HG02623 (cell line): ENCODE results near the gene RORC.
"Not testable (repeated sequence)": the region's sequence is repeated elsewhere in the genome, so short reads cannot be mapped to it uniquely, and the experiment has no call there.

ENCODE experiments used
- ATAC-seq: cut with Tn5 transposase; IDR thresholded peaks from one replicate; pipeline ENCODE4 v1.9.1; 2021; ENCODE audit warnings: moderate library complexity; ENCODE audit not compliant: unreplicated experiment

The RORC gene

DNA sequence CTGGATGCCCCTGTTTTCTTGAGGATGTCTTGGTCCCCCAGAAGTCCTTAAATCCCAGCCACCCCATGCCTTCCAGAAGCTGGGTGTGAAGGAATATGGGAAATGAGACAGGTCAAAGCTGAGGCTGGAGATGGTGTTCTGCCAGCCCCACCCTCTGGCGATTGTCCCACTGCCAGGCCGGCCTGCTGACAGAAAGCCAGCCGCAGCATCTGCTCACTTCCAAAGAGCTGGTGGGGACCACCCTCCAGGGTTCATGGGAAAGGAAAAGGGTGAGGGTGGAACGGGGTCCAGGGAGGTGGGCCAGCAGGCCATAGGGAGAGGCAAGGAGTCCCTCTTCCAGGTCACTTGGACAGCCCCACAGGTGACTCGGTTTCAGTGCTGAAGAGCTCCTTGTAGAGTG, 24.5 kb downstream of the RORC start:
- no peak for ATAC-seq

GRCh38 chr1:151806170-151806569, 25.4 kb downstream of the RORC start:
- ATAC-seq = no peak

DNA sequence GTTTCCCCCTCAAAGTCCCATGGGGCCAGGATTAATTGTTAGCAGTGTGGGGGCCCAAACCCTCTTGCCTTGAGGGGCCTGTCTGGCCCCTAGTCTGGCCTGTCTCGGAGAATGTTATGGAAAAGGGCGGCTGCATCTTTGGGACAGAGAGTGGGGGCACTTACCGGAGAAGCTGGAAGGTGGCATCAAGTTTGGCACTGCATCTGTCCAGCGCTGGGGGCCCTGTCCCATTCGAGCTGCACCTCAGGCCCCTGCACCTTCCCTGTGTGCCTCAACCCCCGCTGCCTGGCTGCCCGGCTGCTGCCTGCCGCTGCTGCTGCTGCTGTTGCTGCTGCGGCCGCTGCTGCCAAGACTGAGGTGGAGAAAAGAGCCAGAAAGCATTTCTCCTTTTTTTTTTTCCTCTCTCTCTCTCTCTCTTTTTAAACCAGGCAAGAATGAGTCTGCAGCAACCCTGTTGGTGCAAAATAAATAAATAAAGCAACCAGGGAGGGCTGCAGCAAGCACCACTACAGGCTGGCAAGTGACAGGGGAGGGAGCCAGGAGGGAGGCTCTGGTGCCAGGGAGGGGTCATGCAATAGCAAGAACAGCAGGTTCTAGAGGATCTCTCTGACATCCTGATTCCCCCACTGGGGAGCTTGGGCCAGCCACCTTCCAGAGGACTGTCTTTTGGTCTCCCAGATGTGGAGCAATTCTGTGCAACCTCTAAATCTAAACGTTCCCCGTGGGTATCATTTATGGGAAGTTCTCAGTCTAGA, 26.4 kb downstream of the RORC start, which contains the start of gene LINGO4:
LINGO4 (minus strand) TSS at position 354 of the 755 bp plus-strand sequence. CDS start 2,715 bp downstream, outside the sequence.
- no peak for ATAC-seq

GRCh38 chr1:151803915-151804314, 27.7 kb downstream of the RORC start:
- no peak for ATAC-seq

GRCh38 chr1:151803164-151803563, 28.4 kb downstream of the RORC start:
- no peak for ATAC-seq

- no peak for ATAC-seq
Observed at GRCh38 chr1:151802372-151802771, 29.2 kb downstream of the RORC start.

GRCh38 chr1:151801846-151802245, 29.8 kb downstream of the RORC start:
- ATAC-seq = no peak

- ATAC-seq = no peak
Observed at GRCh38 chr1:151801310-151801820, 30.2 kb downstream of the RORC start.

- ATAC-seq = no peak
Observed at GRCh38 chr1:151800830-151801229, 30.8 kb downstream of the RORC start.

DNA sequence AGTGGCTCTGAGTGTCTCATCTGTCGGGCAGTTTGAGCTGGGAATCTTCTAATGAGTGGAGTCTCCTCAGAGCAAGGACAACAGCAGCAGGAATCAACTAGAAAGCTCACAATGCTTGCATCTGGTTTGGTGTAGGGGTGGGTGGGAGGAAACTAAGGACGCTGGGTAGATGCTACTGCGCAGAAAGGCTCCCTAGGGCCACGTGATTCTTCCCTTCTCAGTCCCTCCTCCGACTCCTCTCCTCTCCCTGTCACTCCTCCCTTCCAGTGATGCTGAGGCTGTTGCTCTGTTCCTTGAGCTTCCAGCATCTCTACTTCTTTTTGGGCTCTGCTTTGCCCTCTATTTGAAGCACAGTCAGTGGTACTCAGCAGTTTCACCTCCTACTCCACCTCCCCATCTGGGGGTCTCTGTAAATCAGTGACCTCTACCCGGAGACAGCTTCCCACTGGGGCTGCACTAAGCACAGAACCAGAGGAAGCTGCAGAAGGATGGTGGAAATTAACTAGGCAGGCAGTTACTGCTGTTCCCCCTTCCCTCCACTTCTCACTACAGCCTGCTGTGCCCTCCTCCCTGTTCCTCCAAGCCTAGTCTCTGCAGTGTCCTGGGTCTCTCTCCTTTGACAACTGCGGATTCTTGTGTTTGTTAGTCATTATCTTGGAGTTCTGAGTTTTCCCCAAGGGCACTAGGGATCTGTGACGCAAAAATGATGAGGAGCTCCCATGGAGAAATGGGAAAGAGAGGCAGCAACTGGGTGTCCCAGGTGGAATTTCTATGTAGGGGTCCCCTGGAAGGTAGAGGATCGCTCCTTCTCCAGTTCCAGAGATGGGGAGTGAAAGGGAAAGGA, 32.2 kb downstream of the RORC start:
- no peak for ATAC-seq

GRCh38 chr1:151798571-151798970, 33.0 kb downstream of the RORC start:
- ATAC-seq = no peak

- ATAC-seq = peak; percentile 10
Observed at GRCh38 chr1:151790940-151791651, 40.5 kb downstream of the RORC start.

- peak; percentile 91 for ATAC-seq
Observed at GRCh38 chr1:151790071-151790939, 41.3 kb downstream of the RORC start, which contains the start of gene TDRKH. TSS of gene TDRKH (minus strand) at chr1:151790500. CDS start at chr1:151783022, 7,478 bp downstream.

DNA sequence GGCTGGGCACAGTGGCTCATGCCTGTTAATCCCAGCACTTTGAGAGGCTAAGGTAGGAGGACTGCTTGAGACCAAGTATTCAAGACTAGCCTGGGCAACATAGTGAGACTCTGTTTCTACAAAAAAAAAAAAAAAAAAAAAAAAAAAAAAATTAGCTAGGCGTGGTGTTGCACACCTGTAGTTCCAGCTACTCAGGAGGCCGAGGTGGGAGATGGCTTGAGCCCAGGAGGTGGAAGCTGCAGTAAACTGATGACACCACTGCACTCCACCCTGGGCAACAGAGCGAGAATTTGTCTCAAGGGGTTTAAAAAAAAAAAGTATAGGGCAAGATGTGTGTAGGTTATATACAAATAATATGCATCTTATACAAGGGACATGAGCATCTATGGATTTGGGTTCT, 43.9 kb downstream of the RORC start:
- no peak for ATAC-seq

DNA sequence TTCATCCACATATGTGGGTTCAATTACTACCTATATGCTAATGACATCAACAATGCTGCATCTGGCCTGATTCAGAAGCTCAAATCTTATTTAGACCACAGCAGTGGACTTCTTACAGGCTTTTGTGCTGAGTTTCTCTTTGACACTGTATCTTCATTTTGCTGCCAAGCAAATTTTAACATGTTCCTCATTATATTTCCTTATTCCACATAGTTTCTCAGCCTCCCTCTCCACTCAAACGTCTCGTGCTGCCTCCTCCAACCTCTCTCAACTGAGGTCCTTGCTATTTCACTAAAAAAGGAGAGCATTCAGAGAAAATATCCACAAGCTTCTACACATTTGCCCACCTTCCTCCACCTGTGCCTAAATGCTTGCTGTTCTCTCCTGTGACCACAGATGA, 47.8 kb downstream of the RORC start:
- ATAC-seq = no peak

- no peak for ATAC-seq
Observed at GRCh38 chr1:151782741-151783140, 48.9 kb downstream of the RORC start.

DNA sequence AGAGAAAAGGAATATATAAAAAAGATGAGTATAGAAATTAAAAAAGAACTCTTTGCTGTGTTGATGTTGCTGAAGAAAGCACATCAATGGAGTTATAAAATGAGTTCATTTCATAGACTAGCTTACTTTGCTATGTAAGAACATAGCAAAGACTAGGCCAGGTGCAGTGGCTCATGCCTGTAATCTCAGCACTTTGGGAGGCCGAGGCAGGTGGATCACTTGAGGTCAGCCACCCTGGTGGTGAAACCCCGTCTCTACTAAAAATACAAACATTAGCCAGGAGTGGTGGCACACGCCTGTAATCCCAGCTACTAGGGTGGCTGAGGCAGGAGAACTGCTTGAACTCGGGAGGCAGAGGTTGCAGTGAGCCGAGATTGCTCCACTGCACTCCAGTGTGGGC, 49.6 kb downstream of the RORC start:
- not testable (repeated sequence) for ATAC-seq

- ATAC-seq = not testable (repeated sequence)
Observed at GRCh38 chr1:151780736-151781135, 50.9 kb downstream of the RORC start.

DNA sequence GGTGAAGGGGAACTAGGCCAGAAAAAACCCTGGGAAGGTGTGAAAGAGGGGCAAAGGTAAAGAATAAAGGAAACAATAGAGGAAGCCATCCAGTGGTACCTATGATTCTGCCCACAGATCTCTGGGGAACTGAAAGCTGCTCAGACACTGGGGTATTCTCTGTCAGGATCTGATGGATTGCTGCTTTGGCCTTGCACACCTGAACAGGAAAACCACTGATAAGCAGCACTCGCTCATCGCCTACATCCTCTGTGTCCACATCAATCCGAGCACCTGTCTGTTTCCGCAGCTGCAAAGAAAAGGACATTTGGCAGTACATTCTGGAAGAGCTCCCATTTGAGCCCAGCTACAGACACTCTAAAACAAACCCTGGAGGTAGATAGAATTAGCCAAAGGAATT, 51.8 kb downstream of the RORC start:
- no peak for ATAC-seq

- ATAC-seq = no peak
Observed at GRCh38 chr1:151777317-151777716, 54.3 kb downstream of the RORC start.
